OCI-LY1 (cell line): ENCODE data around the gene SMARCAL1.

Source experiments
- H2AFZ ChIP-seq: fragments of 200-600 bp; sonication (generic), shearing (Covaris generic); 2 replicates; pipeline ENCODE4 v1.6.0; 2014; ENCODE audit warnings: antibody characterized with exemption, mild to moderate bottlenecking, low read length
- H3F3A ChIP-seq: fragments of 200-600 bp; sonication (generic), shearing (Covaris generic); 2 replicates; pipeline ENCODE4 v1.6.0; 2014; ENCODE audit warnings: mild to moderate bottlenecking, antibody characterized with exemption, low read length, moderate library complexity; ENCODE audit not compliant: insufficient read depth
- H3K27ac ChIP-seq: fragments of 200-600 bp; sonication (generic); 2 replicates; pipeline ENCODE4 v1.5.1; 2014; ENCODE audit warnings: low read length, mixed run types, mild to moderate bottlenecking, low read depth; ENCODE audit not compliant: poor library complexity, severe bottlenecking
- H3K27me3 ChIP-seq: fragments of 200-600 bp; sonication (generic); 2 replicates; pipeline ENCODE4 v1.6.0; 2014; ENCODE audit warnings: antibody characterized with exemption, mild to moderate bottlenecking, low read length, moderate library complexity; ENCODE audit not compliant: insufficient read depth
- H3K36me3 ChIP-seq: fragments of 200-600 bp; sonication (generic); 2 replicates; pipeline ENCODE4 v1.6.1; 2014; ENCODE audit warnings: mild to moderate bottlenecking, antibody characterized with exemption, low read length, moderate library complexity, mixed read lengths; ENCODE audit not compliant: insufficient read depth
- H3K4me1 ChIP-seq: fragments of 200-600 bp; sonication (generic); 2 replicates; pipeline ENCODE4 v1.5.1; 2014; ENCODE audit warnings: mild to moderate bottlenecking, low read length, moderate library complexity; ENCODE audit not compliant: insufficient read depth, severe bottlenecking
- H3K4me2 ChIP-seq: fragments of 200-600 bp; sonication (generic), shearing (Covaris generic); 2 replicates; pipeline ENCODE4 v1.6.1; 2014; ENCODE audit warnings: low read length
- H3K4me3 ChIP-seq: fragments of 200-600 bp; sonication (generic); 2 replicates; pipeline ENCODE4 v1.5.1; 2014; ENCODE audit warnings: low read length, low read depth, mild to moderate bottlenecking, mixed read lengths; ENCODE audit not compliant: poor library complexity, severe bottlenecking
- H3K79me2 ChIP-seq: fragments of 200-600 bp; shearing (Covaris generic); 2 replicates; pipeline ENCODE4 v1.6.1; 2016; ENCODE audit warnings: mixed run types, low read length, mixed read lengths; ENCODE audit not compliant: insufficient read depth
- H3K9ac ChIP-seq: fragments of 200-600 bp; sonication (generic), shearing (Covaris generic); 2 replicates; pipeline ENCODE4 v1.6.1; 2014; ENCODE audit warnings: mild to moderate bottlenecking, low read length, mixed read lengths
- H3K9me2 ChIP-seq: fragments of 200-600 bp; sonication (generic), shearing (Covaris generic); 2 replicates; pipeline ENCODE4 v1.6.1; 2014; ENCODE audit warnings: low read depth, mild to moderate bottlenecking, low read length, mixed read lengths
- H3K9me3 ChIP-seq: fragments of 200-600 bp; shearing (Covaris generic); 2 replicates; pipeline ENCODE4 v1.6.1; 2014; ENCODE audit warnings: low read length, mixed read lengths
- H4K20me1 ChIP-seq: fragments of 200-600 bp; sonication (generic), shearing (Covaris generic); 2 replicates; pipeline ENCODE4 v1.6.0; 2016; ENCODE audit warnings: mild to moderate bottlenecking, low read length; ENCODE audit not compliant: insufficient read depth
- EZH2 ChIP-seq: fragments of 200-600 bp; sonication (generic), shearing (Covaris generic); IDR thresholded peaks from 2 replicates; pipeline ENCODE4 v1.8.0; 2017; ENCODE audit warnings: borderline replicate concordance, mixed run types, mild to moderate bottlenecking, antibody characterized with exemption, low read length, moderate library complexity, mixed read lengths
- TF ChIP-seq, protein P1 (sequence below): fragments of 200-600 bp; sonication (generic), shearing (Covaris generic); IDR thresholded peaks from 2 replicates; pipeline ENCODE4 v1.5.1; 2017; ENCODE audit warnings: mild to moderate bottlenecking, antibody characterized with exemption, low read length, moderate library complexity, mixed read lengths

The SMARCAL1 gene

DNA sequence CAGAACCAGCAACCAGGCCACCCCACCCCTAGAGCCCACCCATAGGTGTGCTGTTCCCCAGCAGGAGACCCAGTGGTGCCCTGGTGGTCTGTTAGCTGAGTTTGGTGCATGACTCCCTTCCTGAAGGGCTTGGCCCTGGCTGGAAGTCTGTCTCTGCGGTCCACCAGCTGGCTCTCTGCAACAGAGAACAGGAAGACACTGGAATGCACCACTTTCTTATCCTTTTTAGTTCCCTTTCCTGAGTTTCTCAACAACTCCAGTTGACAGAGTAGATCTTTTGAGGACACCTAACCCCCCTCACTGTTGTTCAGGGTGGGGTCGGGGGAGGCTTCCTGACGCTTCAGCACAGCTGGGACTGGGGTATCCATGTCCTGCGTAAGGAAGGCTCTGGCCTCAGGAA is 74.4 kb downstream of the SMARCAL1 start:
- Histone ChIP-seq H3K9me2 (no peaks in the 10 kb centered on the region), H3K27me3 (no peaks in the 10 kb centered on the region), H3K4me3 (no peak overlapping the region), H3K79me2 (no peaks in the 10 kb centered on the region), H2AFZ (no peak overlapping the region), H3K9me3 (no peaks in the 10 kb centered on the region), H3K27ac (no peak overlapping the region), H3F3A (no peaks in the 10 kb centered on the region), H3K4me1 (peaks cover 3% of the 10 kb centered on the region), H3K4me2 (no peak overlapping the region), H3K36me3 (peaks cover 14% of the 10 kb centered on the region), H4K20me1 (no peaks in the 10 kb centered on the region), H3K9ac (no peak overlapping the region)
- TF ChIP-seq EZH2: no peak
- TF ChIP-seq, protein P1, sequence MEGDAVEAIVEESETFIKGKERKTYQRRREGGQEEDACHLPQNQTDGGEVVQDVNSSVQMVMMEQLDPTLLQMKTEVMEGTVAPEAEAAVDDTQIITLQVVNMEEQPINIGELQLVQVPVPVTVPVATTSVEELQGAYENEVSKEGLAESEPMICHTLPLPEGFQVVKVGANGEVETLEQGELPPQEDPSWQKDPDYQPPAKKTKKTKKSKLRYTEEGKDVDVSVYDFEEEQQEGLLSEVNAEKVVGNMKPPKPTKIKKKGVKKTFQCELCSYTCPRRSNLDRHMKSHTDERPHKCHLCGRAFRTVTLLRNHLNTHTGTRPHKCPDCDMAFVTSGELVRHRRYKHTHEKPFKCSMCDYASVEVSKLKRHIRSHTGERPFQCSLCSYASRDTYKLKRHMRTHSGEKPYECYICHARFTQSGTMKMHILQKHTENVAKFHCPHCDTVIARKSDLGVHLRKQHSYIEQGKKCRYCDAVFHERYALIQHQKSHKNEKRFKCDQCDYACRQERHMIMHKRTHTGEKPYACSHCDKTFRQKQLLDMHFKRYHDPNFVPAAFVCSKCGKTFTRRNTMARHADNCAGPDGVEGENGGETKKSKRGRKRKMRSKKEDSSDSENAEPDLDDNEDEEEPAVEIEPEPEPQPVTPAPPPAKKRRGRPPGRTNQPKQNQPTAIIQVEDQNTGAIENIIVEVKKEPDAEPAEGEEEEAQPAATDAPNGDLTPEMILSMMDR: no peak

DNA sequence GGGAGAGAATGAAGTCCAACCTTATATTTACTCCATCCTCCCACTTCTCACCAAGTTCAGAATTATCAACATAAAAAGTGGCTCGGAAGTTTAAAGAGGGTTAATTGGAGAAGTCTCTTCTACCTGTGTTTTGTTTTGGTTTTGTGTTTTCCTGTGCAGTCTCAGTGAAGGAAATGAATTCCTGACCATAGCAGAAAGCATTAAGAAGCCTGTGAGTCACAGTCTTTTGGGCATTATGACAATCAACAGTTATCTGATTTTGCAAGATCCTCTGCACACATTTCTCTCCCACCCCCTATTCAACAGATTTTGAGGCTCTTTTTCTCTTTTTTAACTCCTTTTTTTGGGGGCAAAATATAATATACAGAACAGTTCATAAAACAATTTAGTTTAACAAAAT is 77.8 kb downstream of the SMARCAL1 start:
- H3K9me3 ChIP-seq: no peaks in the 10 kb centered on the region
- no peak overlapping the region for H2AFZ ChIP-seq
- no peak overlapping the region for H3K27ac ChIP-seq
- H3K4me1 ChIP-seq: peaks cover 11% of the 10 kb centered on the region
- H3K36me3 ChIP-seq: no peaks in the 10 kb centered on the region
- H3K9me2 ChIP-seq: no peaks in the 10 kb centered on the region
- no peaks in the 10 kb centered on the region for H3K79me2 ChIP-seq
- no peaks in the 10 kb centered on the region for H4K20me1 ChIP-seq
- H3K27me3 ChIP-seq: no peaks in the 10 kb centered on the region
- H3K9ac ChIP-seq: no peak overlapping the region
- no peaks in the 10 kb centered on the region for H3F3A ChIP-seq
- H3K4me2 ChIP-seq: no peak overlapping the region
- H3K4me3 ChIP-seq: no peak overlapping the region
- TF ChIP-seq, protein P1: no peak
- no peak for TF ChIP-seq EZH2

DNA sequence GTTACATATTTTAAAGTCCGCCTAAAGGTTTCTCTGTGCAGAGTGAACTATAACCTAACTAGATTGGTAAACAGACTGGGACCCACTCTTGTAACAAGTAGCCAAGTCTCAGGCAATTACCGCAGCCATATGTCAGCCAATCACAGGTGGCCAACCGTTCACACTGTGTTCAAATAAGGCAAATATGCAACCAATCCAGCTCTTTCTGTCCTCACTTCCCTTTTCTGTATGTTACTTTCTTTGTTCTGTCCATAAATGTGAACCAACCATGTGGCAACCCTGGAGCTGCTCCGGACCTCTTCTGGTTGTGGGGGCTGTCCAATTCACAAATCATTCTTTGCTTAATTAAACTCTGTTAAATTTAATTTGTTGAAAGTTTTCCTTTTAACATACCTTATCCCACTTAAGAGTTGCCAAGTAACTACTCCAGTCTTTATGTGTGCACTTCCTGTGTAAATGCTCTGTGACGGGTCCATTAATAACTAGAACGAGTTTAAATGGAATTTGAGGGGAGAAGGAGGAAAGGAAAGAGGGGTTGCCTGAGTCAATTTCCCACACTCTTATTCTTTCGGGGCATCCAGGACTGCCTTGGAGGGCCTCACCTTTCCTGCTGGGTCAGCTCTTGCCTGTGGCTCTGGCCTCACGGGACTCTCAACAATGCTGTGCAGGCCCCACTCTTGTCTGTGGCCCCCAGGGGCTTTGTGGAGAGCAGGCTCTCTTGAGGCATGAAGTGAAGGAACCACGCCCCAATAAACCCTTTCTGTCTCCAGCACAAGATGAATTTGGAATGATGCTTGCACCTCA is 79.7 kb downstream of the SMARCAL1 start:
- no peaks in the 10 kb centered on the region for H3K36me3 ChIP-seq
- H3K9me3 ChIP-seq: no peaks in the 10 kb centered on the region
- no peaks in the 10 kb centered on the region for H4K20me1 ChIP-seq
- no peak overlapping the region; the same call in 1 of the 2 replicates for H3K4me2 ChIP-seq
- no peaks in the 10 kb centered on the region for H3K27me3 ChIP-seq
- H3K4me3 ChIP-seq: no peak overlapping the region
- H2AFZ ChIP-seq: peak overlapping the region; percentile 86
- H3F3A ChIP-seq: no peaks in the 10 kb centered on the region
- no peak overlapping the region for H3K27ac ChIP-seq
- H3K79me2 ChIP-seq: no peaks in the 10 kb centered on the region
- no peak for TF ChIP-seq EZH2
- TF ChIP-seq, protein P1: no peak
- H3K4me1 ChIP-seq: peaks cover 11% of the 10 kb centered on the region
- no peak overlapping the region for H3K9ac ChIP-seq
- no peaks in the 10 kb centered on the region for H3K9me2 ChIP-seq
